Measurements from ENCODE around the gene TAF8. TPM values are rescaled to one million over a fixed set of nuclear protein-coding genes. Genes with fewer than 3 reads are reported as not detected.

Gene TAF8
- total and polyA plus RNA-seq, 10 of the 15 experiments (the other 5 are each of a cell fraction or from before 2014, with no cell fraction given): 11.7 to 30.9 (median 19.9) TPM

DNA sequence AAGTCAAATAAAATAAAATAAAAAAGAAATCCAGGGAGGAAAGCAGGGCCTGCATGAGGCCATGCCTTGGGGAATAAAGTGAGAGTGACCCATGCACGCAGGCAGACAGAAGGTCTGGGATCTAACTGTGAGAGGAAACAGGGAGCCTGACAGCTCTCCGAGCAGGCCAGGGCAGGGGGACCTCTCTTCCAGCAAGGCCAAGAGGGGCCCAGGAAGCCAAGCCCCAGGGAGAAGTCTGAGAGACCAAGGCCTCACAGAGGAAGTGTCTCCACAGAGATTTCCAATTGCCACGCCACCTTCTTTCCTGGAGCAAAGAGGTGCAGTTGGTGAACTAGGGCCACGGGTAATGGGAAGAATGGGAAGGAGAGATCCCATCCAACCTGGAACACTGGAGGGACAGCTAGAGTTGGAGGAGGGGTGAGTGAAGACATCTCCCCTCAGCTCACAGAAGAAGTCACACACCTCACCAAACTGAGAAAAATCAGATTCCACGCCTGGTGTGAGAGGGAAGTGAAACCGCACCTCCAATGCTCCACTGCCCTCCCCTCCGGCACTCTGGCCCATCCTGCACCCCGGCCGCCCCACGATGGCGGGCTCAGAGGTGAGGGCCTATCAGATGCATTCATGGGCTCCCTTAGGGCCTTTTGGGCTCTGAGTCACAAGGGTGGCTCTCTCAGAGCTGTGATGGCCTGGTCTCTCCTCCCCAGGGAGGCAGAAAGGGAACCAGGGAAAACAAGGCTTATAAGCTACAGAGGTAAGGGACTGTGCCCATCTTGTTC lies 25.1 kb upstream of the TAF8 start (continued):
- TF ChIP-seq HDAC6 (IDR thresholded peaks at IDR 0.05; ENCODE audit: unreplicated experiment) (no peak), TARDBP (IDR thresholded peaks at IDR 0.05; ENCODE audit: borderline replicate concordance) (no peak), FOXK2 (IDR thresholded peaks at IDR 0.05) (no peak), SRF (IDR thresholded peaks at IDR 0.05; ENCODE audit: low read depth in 2 of 2, low read length in 2 of 2) (no peak), USF2 (IDR thresholded peaks at IDR 0.05; ENCODE audit: borderline replicate concordance, low read depth, low read length) (no peak), TCF12 (IDR thresholded peaks at IDR 0.05; ENCODE audit: low read depth, low read length) (no peak), CUX1 (IDR thresholded peaks at IDR 0.05; ENCODE audit: insufficient replicate concordance, low read depth, low read length) (no peak), ASH2L (IDR thresholded peaks at IDR 0.05; ENCODE audit: borderline replicate concordance, low read depth) (no peak), SPI1 (IDR thresholded peaks at IDR 0.05; ENCODE audit: borderline replicate concordance, insufficient read depth, low read depth, low read length) (peak; percentile 98), POLR2AphosphoS5 (IDR thresholded peaks at IDR 0.05; ENCODE audit: low read length) (no peak), ZNF217 (IDR thresholded peaks at IDR 0.05) (no peak), BHLHE40 (IDR thresholded peaks at IDR 0.05; ENCODE audit: borderline replicate concordance in 1 of 2, low read depth in 2 of 2, low read length in 1 of 2) (peak; percentile 20 to 40; a peak in 2 of 4 replicates)
- TF ChIP-seq, protein P1, sequence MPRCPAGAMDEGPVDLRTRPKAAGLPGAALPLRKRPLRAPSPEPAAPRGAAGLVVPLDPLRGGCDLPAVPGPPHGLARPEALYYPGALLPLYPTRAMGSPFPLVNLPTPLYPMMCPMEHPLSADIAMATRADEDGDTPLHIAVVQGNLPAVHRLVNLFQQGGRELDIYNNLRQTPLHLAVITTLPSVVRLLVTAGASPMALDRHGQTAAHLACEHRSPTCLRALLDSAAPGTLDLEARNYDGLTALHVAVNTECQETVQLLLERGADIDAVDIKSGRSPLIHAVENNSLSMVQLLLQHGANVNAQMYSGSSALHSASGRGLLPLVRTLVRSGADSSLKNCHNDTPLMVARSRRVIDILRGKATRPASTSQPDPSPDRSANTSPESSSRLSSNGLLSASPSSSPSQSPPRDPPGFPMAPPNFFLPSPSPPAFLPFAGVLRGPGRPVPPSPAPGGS (IDR thresholded peaks at IDR 0.05; ENCODE audit: borderline replicate concordance, insufficient read depth, low read depth, low read length, poor library complexity, severe bottlenecking): peak; percentile 47
- TF ChIP-seq, protein P2, sequence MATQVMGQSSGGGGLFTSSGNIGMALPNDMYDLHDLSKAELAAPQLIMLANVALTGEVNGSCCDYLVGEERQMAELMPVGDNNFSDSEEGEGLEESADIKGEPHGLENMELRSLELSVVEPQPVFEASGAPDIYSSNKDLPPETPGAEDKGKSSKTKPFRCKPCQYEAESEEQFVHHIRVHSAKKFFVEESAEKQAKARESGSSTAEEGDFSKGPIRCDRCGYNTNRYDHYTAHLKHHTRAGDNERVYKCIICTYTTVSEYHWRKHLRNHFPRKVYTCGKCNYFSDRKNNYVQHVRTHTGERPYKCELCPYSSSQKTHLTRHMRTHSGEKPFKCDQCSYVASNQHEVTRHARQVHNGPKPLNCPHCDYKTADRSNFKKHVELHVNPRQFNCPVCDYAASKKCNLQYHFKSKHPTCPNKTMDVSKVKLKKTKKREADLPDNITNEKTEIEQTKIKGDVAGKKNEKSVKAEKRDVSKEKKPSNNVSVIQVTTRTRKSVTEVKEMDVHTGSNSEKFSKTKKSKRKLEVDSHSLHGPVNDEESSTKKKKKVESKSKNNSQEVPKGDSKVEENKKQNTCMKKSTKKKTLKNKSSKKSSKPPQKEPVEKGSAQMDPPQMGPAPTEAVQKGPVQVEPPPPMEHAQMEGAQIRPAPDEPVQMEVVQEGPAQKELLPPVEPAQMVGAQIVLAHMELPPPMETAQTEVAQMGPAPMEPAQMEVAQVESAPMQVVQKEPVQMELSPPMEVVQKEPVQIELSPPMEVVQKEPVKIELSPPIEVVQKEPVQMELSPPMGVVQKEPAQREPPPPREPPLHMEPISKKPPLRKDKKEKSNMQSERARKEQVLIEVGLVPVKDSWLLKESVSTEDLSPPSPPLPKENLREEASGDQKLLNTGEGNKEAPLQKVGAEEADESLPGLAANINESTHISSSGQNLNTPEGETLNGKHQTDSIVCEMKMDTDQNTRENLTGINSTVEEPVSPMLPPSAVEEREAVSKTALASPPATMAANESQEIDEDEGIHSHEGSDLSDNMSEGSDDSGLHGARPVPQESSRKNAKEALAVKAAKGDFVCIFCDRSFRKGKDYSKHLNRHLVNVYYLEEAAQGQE (IDR thresholded peaks at IDR 0.05; ENCODE audit: low read depth, low read length): no peak
- TF ChIP-seq, protein P3, sequence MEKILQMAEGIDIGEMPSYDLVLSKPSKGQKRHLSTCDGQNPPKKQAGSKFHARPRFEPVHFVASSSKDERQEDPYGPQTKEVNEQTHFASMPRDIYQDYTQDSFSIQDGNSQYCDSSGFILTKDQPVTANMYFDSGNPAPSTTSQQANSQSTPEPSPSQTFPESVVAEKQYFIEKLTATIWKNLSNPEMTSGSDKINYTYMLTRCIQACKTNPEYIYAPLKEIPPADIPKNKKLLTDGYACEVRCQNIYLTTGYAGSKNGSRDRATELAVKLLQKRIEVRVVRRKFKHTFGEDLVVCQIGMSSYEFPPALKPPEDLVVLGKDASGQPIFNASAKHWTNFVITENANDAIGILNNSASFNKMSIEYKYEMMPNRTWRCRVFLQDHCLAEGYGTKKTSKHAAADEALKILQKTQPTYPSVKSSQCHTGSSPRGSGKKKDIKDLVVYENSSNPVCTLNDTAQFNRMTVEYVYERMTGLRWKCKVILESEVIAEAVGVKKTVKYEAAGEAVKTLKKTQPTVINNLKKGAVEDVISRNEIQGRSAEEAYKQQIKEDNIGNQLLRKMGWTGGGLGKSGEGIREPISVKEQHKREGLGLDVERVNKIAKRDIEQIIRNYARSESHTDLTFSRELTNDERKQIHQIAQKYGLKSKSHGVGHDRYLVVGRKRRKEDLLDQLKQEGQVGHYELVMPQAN (conservative IDR thresholded peaks at IDR 0.05): no peak

Measured in GM12878 (cell line).